Activated CD4-positive, alpha-beta T cell treated with anti-CD3 and anti-CD28 coated beads for 48 hours (primary cell): ENCODE results near the gene FOXD3.
A peak's percentile ranks its signal among the peaks of the same experiment; 100 is the strongest.

Experiments used
- DNase-seq: peaks from one replicate; pipeline ENCODE4 v3.0.0-alpha.2; 2020

FOXD3 gene

DNA sequence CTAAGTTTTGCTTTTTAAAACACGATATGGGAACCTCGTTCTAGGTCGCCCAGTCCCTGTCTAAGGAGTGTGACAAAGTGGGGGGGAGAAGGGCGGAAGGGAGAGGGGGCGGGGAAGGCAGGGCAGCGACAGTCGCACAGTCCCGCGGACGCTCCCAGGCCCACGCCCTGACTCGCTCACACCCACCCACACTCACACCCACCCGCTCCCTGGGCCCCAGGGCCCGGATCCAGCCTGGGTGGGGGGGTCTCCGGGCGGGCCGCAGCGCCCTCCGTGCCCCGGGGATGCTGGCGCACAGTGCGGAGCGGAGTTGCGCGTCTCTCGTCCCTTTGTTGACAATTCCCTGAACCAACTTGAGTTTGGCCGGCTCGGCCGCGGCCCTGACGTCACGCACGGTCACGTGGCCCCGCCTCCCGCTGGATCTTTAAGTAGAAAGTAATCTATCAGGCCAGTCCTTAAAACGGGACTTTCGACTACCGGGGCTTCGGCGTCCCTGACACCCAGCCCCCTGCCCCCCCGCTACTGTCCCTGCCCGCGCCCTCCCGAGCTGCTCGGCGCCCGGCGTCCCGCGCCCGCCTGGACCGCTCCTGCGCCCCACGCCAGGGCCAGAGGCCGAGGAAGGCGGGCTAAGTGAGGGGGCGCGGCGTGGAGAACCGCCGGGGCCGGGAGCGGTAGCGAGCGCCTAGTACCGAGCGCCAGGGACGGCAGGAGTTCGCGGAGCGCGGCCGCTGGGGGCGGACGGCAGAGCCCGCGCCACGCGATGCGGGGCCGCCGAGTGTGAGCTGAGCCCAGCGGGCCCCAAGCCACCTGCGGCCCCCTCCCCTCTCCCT lies at the start of gene FOXD3:
Gene FOXD3, plus strand, starts transcription at position 454 of the 830 bp plus-strand sequence. CDS start 492 bp downstream, outside the sequence.
- peak; percentile 62 for DNase-seq

DNA sequence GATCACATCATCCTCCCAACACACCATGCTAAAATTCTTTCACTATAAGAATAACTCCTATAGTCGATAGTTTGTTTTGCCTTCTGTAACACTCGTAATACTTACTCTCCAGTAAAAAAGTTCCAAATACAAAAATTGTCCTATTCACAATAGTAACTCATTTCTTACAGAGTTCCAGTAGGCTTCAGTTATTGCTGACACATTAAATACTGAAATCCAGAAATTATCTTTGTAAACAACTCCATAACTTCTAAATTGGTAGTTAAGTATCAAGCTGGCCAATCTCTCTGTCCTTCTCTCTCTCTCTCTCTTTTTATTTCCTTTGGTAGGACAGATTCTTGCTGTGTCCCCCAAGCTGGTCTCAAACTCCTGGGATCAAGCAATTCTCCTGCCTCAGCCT lies 49.6 kb upstream of the FOXD3 start:
- no peak for DNase-seq

DNA sequence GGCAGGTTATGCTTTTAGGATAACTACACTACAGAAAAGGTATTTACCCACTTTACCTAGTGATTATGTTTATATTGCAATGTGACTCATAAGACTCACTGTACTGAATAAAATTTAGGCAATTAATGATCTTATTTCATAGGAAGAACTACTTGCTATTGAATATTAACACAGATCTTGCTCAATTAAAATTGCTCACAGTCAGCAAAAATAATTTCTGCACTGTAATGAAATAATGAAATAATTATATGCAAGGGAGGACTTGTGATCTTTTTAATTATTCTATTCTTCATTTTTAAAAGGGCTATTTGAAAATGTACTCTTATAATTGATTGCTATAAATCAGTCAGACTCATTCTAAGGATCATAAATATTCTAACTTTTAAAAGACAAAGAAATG lies 48.0 kb upstream of the FOXD3 start:
- no peak for DNase-seq

DNA sequence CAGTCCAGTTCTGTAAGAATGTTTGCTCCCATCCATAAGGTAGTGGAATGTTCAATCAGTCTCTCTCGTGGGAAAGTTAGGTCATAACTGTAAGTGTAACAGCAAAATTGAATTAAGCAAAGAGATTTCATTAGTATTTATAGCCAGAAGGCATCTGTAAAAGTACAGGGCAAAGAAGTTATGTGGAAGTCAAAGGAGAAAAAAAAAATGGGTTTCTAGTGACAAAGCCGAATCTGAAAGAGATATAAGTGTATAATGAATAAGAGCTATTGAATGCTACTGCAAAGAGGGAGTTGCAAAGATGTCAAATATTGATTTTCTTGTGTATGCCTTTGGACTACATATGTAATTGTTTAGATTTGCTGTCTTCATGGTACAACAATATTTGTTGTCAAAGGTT lies 47.4 kb upstream of the FOXD3 start:
- DNase-seq = no peak

DNA sequence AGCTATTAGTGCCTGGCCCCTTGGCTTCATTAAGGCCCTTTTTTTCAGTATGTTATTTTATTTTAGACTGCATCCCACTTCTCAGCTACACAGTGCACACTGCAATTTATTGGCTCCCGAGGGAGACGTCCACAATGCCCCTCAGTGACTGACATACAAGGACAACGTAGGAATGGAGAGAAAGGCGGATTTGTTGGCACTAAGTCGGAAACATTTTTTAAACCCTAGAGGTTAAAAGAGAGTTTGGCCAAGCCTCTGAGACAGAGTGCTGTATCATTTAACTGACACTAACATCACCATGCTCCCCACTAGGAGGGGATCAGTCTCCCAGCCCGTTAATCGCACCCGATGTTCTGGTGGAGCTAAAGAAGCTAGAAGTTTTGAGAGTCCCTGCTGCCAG lies 45.7 kb upstream of the FOXD3 start:
- DNase-seq = no peak

DNA sequence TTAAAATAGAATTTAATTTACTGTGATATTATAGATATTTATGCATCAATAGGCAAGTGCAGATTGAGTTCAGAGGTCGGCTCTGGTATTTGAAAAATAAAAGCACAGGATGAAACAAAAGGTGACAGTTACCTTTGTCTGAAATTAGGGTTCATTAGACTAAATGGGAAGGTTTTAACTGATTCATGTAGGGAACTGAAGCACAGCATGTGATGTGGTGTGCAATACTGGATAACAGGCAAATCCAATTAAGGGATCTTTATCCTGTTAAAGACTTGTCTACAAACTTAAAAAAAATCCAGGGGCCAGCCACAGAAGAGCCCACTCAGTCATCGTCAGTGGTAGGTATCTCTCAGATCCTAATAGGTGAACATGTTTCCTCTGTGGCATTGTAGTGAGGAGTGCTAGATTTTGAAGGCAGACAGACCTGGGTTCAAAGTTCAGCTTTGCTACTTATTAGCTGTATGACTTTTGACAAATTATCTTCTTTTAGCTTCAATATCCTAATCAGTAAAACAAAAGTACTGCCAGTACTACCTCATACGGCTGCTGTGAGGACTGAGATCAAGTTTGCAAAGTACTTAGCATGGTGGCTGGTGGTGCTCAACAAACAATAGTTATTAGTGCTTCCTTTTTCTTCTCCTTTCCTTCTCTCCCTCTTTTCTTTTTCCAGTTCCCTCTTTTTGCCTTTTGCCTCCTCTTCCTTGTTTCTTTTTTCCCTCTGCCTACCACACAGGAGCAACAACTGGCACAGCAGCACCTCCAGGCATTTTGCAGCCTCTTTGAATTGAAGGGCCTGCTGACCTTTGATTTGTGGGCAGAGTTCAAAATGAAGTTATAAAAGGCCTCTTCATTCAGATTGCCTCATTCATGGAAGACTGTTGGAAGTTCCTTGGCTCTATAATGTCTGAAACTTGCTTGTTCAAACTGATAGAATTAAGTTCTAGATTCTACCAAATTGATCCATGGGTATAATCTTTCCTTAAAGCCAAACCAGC lies 44.9 kb upstream of the FOXD3 start:
- DNase-seq = no peak

DNA sequence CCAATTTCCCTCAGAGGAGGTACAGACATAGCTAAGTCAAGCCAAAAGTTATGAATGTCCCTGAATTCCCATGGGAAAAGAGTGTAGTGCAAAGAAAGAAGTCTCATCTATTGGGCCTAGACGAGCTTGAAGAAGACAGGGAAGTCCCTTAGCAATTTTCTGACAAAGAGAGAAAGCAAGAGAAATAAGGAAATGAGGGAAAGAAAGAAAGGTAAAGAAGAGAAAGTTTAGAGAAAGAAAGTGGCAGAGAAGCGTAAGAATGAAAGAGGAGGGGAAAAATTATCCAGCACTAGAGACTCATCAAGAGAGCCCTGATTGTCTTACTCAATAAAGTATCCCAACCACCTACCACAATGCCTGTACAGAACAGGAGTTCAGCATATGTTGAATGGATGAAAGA lies 40.6 kb upstream of the FOXD3 start:
- DNase-seq = no peak

DNA sequence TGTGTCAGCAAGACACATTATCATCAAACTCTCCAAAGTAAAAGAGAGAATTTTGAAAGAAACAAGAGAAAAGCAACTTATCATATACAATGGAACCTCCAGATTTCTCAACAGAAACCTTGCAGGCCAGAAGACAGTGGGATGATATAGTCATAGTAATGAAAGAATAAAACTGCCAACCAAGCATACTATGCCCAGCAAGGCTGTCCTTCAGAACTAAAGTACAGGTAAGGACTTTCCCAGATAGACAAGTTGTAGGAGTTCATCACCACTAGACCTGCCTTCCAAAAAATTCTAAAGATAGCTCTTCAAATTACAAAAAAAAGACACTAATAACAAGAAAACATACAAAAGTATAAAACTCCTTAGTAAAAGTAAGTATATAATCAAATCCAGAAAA lies 33.2 kb upstream of the FOXD3 start:
- DNase-seq = no peak

DNA sequence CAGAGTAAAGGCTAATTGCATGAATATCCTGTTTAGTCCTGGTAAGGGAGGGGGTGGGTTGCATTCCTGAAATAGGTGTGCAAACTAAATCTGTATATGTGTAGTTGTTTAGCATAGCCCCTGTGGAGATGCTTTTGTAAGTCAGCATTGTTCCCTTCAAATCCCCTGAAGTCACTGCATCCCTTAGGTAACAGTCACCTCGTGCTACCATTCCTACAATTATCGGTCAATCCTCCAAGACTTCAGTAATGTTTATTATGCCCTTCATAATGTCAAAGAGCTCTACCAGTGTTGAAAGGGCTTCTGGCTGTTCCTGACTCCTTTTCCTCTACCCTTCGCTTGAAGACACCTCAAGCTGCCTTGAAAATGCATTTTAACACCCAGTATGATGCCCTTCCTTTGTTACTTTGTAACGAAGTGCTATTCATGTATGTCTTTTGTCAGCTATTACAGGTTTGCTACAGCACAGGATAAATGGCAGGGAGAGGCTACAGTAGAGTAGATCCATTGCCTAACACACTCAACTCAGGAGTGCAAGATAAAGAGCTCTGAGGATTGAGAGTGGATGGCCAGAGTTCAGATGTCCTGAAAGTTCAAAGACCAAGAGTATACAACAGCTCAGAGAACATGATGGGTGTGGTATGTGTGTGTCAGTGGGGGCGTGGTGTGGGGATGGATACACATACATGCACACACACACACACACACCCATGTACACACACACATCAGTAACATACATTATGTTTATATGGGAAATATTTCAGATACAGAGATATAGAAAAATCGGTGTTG lies 27.4 kb upstream of the FOXD3 start:
- no peak for DNase-seq

DNA sequence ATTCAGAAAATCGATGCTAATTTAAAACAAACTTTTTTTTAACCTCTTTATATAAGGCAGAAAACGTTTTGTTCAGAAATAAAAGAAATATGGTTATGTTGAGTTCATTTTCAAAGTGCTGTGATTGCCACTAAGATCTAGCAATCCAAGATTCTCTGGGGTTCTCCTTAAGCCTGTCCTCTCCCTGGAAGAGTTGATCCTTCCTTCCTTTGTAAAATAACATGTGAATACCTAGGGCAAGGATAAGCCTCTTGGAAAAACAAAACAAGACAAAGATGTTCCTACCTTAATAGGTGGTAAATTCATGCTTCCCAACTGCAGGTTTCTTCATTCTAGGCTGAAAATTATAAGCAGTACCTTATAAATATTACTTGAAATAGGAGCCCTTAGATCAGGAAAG lies 18.0 kb upstream of the FOXD3 start:
- DNase-seq = no peak

DNA sequence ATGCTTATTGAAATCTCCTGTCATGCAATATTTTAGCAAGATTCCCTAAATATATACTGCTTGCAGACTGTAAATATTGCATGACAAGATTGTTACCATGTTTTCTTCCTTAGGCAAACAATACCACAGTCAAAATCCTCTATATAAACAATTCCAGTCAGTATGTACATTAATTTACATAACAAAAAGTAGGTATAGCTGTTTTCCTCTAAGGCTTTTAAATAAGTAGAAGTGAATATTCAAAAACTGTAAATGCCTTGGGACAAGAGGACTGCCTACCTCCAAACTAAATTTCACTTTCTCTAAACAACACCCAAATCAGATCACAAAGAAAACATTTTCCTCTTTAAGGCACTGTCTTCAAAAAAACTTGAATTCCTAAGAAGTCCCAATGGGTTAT lies 17.3 kb upstream of the FOXD3 start:
- no peak for DNase-seq

DNA sequence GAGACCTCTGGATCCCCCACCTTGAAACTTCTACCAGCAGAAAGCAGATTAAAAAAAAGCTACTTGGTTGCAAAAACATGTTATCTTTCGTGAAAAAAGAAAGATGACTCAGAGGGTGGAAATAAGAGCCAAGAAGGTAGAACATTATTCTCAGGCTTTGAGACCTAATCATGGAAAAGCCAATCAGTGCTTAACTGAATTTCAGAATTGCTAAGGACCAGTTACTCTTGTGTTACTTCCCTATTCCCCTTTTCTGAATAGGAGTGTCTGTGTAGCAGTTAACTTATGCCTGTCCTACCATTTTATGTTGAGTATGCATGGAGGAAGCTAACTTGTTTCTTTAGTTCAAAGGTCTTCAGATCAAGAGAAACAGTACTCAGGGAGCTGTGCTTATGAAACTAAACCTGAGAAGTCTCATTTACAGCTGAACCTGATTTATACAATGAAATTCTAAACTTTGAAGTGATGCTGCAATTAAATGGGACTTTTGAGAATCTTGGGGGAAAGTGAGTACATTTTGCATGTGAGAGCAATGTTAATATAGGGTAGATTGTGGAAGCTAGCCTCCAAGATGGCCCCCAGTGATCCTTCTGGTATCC lies 15.1 kb upstream of the FOXD3 start:
- no peak for DNase-seq

DNA sequence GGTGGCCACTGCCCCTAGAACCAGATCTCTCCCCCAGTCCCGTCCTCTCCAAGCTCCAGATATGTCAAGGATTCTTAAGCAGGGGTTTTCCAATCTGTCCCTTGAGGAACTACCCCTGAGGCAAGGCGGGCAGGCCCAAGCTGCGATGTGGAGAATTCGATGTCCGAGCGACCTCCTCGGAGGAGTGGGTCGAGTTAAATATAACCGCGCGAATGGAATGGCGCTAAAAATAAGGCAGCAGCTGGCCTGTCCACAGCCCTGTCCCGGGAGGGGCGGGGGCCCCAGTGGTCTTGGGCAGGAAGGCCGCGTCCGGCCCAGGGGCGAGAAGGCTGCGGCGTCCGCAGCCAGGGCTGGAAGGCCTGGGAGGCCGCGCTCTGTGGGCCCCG lies 5.8 kb upstream of the FOXD3 start:
- no peak for DNase-seq

DNA sequence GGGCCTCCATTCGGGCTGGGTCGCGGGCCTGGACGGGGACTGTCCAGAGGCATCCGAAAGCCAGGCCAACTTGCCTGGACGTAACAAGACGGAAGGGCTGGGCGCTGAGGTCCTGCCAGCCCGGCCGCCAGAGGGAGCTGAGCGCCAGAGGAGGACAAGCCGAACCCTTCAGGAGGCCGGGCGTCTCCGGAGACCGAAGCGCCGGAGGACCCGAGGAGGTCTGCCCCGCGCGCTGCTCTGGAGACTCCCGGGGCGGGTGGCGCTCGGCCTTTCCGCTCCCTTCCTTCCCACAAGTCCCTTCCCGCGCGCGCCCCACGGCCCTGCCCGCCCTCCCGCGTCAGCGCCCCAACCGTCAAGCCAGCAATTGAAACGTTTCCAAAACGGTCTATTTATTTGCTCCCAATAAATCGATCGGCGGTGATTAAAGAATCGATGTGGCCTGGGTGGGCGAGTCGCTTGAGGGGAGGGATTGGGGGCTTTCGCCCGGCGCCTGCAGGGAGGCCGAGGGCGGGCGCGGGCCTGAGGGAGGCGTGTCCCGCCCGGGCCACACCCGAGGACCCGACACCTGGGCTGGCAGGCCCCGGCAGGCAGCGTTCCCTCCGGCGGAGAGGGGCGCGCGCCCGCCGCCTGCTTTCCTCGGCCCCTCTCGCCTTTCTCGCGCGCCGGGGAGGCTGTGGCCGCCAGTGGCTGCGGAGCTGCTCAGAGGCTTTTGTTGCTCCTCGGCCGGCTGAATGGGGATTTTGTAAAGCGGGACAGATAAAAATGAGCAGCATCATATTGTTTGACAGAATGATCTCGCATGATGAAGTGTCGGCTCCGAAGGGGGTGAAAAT lies 5.2 kb upstream of the FOXD3 start:
- peak; percentile 77 for DNase-seq

DNA sequence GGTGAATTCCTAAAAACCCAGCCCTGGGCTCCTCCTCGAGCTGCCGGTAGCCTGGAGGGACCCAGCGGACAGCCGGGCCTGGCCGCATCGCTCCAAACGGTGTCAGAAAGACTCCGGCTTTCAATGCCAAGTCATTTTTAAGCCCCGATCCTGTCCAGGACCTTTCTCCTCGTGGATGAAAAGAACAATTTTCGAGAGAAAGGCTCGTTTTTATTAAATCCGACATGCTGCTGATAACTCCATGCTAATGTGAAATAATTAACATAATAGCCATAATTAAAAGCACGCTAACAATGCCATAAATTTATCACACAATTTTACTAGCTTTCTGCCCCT lies 4.6 kb upstream of the FOXD3 start:
- no peak for DNase-seq

DNA sequence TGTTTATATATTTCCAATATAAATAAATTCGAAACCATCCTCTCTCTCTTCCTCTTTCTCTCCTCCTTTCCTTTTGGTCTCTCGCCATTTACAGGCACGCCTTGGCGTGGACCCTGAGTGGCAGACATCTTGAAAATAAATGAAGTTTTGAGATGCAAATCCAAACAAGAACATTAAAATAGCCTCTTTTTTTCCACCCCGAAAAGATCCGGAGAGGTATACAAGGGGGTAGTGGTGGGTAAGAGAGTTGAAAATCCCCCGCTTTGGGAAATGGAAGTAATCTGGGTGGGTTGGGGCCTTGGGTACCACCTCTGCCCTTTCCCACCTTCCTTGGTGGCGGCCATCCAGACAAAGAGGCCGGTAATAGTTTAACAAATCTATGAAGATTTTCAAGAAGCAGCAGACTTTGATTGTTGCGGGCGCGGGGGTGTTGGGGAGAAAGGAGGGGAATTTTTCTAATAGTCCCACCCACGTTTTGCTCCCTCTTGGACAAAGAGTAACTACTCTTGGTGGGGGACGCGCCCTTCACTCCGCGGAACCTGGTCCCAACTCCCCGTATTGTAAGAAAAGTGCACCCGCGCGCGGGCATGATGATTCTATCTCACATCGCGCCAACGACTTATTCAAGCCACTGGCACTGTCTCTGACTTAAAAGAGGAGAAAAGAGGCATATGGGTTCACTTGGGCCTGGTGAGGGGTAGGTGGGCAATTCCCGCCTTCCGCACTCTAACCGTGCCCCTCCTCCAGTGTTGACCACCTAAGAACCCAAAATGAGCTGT lies 4.0 kb upstream of the FOXD3 start:
- no peak for DNase-seq

DNA sequence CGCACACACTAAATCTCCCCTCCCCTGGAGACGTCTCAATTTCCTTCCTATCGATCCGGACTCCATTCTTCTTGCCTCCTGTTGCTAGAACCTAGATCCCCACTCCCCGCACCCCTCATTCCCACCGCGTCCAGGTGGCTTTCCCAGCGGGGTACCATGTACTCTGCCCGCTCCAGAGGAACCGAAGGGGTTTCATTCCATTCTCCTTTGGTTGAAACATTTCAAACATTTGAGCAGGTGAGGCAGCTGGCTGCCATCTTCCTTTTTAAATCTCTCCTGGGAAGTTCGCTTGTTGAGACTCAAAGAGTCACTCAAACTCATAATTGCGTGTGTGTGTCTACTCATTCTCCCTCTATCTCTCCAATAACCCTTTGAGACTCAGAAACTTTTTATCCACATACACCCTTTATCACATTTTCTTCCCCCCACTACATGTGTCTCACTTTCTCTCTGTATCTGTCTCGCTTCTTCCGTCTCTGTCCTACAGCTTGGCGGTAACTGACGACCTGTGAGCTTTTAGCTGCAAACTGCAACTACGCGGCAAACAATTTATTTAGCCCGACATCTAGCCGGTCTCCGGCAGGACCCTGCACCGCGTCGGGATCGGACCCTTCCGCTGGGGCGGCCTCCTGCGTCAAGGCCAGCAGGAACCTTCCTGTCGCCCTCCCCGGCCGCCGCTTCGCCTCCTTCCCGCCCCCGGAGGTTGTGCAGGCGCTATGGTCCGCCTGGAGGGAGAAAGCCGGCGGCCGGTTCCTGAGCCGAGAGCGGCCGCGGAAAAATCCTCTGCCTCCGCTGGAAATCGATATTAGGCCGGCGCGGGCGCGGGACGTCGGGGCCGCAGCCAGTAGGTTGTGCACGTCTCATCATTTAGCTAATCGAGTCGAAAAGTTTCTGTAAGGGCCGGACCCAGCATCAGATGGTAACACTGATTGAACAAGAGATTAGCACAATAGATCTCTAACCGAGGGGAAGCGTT lies 3.0 kb upstream of the FOXD3 start:
- DNase-seq = peak; percentile 28

DNA sequence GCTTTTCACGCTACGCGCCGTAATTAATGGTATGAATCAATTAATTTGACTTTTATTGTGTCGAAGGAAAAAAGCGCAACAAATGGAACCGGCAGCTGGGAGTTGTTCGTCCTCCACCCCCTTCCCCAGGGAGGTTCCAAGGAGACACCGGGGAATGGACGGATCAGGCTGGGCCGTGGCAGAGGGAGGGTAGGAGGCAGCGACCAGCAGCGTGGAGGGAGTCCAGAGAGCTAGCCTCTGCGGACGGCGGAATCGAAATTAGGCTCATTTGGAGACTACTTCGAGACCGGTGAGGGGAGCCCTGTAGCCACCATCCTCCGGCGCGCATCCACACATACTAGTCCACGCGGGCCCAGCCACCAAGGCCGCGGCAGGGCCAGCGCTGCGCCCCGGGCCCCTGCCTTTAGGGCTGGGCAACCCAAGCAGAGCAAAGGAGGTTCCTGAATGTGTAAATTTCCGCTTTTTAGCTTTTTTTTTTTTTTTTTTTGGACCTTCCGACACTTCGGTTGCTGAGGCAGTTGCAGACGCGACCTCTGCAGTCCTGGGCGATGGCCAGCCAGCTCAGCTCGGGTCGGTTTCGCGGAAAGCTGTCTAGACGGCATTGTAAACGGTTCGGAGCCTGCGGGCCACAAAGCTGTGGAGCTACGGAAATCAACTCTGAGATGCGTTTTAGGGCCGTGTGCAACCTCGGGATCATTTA lies 2.2 kb upstream of the FOXD3 start:
- peak; percentile 21 for DNase-seq
